Kidney glomerular epithelial cell (primary cell): ENCODE data around the gene CIRBP.
"Not testable (repeated sequence)": the region's sequence is repeated elsewhere in the genome, so short reads cannot be mapped to it uniquely, and the experiment has no call there.

Experiments used
- DNase-seq: peaks from one replicate; lab custom pipeline; 2025; lab: John Stamatoyannopoulos, UW

The CIRBP gene

DNA sequence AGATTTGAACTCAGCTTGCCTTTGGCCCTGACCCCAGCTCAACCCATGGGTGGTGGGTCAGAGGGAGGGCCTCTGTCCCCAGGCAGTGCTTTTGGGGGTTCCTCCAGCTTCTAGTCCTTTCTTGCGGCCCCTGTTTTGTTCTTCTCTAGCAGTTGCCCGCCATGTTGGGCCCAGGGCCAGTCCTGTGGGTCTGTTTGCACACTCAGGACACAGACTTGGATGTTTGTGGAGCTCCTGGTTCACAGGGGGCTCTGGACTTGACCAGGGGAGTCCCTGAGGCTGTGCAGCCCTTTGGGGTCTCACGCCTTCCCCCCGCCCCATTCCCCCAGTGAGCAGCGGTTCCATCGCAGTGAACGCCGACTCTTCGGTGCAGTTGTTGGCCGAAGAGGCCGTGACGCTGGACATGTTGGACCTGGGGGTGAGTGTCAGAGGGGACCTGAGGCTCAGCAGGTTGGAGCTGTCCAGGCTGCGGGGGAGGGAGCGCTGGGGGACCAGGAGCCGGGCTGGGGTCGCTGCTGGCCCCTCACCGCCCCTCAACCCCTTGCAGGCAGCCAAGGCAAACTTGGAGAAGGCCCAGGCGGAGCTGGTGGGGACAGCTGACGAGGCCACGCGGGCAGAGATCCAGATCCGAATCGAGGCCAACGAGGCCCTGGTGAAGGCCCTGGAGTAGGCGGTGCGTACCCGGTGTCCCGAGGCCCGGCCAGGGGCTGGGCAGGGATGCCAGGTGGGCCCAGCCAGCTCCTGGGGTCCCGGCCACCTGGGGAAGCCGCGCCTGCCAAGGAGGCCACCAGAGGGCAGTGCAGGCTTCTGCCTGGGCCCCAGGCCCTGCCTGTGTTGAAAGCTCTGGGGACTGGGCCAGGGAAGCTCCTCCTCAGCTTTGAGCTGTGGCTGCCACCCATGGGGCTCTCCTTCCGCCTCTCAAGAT is 25.1 kb upstream of the CIRBP start:
- peak; percentile 63 for DNase-seq

DNA sequence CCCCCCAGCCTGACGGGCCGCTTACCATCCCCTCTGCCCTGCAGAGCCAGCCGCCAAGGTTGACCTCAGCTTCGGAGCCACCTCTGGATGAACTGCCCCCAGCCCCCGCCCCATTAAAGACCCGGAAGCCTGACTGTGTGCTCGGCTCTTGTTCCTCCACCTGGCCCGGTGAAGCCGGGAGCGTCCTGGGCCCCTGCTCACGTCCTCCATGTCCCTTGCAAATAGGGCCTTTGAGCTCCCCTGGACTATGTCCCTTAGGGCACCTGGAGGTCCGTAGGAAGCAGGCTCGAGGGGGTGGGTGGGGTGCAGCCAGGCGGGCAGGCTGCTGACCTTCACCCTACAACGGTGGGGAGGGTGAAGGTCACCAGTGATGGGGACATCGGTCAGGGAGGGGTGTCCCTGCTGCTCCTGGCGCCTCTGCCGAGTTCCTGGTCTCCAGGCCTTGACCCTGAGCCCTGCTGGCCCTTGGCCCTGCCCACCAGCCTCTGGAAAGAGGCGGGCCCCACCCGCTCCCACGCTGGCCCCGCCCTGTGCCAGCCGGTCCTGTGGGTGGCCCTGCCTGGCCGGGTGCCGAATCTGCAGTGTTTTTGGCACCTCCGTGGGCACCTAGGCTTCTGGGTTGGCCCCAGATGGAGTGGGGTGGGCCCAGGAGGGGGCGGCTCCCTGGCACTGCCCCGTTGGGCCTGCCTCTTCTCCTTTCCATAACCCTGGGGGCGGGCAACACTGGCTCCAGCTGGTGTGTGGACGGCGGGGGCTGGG is 24.3 kb upstream of the CIRBP start:
- DNase-seq, result no peak

DNA sequence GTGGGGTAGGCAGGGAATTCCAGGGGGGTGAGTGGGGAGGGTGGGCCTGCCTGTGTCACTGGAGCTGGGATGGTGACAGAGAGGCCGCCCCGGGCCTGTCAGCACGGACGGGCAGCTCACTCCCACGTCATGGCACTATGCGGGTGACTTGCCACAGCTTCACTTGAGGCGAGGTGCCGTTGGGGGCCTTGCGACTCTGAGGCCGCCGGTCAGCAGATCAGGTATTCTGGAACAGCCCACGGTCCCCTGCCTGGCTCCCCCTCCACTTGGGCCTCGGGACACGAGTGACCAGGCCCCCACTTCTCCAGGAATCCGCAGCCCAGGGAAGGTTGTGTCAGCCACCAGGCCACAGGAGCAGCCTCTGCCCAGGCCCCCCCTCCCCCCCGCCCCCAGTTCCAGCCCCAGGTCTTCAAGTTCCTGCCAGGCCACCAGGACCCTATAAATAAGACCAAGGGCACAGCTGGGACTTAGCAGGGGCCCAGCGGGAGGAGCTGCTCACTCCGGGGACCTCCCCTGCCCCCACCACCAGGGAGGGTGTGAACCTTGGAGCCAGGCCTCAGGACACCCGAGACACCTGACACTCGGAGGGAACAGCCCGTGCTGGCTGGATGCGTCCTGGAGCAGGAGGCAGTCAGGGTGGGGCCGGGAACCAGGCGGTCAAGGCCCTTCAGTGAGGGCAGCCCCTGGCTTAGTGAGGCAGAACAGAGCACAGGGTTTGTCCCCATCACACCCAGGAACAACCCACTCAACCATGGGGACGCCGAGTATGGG is 23.5 kb upstream of the CIRBP start:
- no peak for DNase-seq

DNA sequence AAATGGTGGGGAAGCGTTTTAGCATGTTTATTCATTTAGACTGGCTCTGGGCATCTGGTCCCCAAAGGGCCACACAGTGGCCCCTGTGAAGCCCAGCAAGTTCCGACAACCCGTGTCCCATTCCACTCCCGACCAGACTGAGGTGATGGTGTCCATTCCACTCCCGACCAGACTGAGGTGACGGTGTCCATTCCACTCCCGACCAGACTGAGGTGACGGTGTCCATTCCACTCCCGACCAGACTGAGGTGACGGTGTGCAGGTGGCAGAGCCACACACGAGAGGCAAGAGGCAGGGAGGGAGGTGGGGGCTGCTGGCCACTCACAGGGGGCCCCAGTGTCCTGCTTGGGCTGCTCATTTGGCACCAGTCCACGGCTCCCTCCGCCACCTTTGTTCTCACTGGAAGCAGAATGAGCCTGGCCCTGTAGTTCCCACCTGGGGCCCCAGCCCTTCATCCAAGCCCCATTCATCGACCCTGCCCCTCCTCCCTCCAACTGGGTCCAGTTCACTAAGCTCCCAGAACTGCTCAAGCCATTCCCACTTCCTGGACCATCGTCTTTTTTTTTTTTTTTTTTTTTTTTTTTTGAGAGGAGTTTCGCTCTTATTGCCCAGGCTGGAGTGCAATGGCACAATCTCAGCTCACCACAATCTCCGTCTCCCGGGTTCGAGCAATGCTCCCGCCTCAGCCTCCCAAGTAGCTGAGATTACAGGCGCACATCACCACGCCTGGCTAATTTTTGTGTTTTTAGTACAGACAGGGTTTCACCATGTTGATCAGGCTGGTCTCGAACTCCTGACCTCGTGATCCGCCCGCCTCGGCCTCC is 22.7 kb upstream of the CIRBP start:
- DNase-seq, result not testable (repeated sequence)

DNA sequence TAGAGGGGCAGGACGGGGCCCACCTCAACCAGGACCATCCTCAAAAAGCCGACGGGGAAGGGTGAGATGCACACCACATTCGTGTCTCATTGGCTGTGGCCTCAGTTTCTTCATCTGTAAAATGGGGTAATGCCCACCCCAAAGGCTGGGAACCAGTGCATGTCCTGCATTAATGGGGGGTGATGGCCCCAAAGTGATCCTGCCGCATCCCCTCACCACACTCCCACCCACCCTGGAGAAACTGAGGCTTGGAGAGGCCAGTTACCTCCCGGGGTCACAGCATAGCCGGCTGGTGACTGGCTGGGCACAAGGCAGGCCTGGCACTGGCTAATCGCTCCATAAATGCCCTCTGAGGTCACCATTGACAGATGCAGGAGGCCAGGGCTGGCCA is 21.4 kb upstream of the CIRBP start:
- no peak for DNase-seq

DNA sequence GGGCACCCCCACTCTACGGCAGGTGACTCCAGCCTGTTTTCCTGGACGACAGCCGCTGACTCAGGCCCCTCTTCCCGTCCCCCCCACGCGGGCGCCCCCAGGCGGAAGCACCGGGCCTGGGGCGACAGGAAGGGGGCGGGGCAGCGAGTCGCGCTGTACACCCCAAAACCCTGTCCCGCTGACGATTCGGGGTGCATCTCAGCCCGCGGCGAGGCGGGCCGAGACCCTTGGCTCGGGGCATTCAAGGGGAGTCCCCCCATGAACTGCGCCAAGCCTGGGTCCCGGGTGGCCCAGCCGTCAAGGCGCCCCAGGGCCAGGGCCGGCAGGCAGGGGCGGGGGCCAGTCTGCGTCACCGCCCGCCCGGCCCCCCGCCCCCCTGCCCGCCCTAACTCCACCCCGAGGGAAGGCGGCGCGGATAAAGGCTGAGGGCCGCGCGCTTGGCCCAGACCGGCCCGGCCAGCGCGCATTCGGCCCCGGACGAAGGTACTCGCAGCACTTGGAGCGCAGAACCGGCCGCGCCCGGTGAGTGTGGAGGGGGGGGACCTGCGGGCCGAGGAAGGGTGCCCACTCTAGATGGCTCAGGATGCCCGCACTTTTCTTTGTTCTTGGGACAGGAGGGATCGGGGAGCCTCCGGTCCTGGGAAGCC is 20.9 kb upstream of the CIRBP start, which contains the start of gene MIDN:
Gene MIDN (plus strand): TSS at position 445 of the 647 bp plus-strand sequence. CDS start 1,714 bp downstream, outside the sequence.
- peak; percentile 76 for DNase-seq

DNA sequence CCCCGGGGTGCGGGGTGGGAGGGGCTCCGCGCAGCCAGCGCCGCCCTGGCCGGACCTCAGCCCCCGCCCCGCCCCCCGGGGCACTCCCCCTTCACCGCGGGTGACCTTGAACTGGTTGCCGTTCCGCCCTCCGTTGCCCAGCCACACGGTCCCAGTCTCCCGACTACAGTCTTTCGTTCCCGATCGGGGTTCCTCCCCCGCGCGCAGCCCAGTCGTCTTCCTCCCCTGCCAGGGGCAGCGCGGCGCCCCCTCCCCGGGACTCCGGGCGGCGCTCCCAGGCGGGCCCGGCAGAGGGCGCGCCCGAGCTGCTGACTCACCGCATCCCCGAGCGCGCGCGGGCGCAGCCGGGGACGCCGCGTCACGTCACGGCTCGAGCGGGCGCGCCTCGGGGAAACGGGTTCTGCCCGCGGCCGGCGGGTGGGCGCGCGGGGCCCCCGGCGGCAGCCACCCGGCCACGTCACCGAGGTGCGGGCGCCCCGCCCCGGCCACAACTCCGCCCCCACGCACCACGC is 20.3 kb upstream of the CIRBP start:
- DNase-seq, result peak; percentile 72

DNA sequence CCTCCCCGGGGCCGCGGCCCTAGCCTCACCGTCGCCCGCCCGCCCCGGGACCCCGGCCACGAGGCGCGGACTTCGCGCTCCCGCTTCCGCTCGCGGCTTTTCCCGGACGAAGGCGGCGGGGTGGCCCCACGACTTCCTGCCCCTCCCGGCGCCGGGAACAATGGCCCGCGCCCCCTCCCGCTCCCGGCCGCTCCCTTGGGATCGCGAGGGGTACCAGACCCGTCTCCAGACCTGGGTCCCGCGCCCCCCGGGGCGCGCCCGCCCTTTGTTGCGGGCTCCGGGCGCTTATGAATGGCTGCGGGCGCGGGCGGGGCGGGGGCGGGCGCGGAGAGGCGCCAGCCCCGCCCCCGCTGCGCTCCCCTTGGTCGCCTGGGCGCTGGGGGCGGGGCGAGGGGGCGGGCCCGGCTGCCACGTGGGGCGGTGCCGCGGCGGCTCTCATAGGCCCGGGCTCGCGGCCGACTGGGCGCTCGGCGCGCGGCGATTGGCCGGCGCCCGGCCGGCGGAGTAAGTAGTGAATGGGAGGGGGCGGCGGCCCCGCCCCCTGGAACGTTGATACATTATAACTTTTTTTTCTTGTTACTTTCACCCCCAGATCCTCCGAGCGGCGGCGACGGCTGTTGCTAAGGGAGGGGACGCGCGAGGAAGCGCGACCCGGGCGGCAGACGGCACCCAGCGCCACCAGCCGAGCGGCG is 19.7 kb upstream of the CIRBP start:
- peak; percentile 95 for DNase-seq

DNA sequence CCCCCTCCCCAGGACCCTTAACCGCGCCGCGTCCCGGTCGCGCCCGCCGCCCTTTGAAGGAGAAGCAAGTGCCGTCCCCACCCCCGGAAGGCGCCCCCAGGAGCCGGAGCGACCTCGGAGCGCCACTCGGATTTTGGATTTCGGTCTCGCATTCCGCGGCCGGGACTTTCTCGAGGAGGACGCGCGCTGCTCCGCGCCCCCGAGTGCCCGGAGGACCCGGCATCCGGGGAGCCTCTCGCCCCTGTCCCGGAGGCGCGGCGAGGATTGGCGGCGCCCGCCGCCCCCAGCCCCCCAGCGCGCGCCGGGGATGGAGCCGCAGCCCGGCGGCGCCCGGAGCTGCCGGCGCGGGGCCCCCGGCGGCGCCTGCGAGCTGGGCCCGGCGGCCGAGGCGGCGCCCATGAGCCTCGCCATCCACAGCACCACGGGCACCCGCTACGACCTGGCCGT is 19.1 kb upstream of the CIRBP start:
- no peak for DNase-seq

DNA sequence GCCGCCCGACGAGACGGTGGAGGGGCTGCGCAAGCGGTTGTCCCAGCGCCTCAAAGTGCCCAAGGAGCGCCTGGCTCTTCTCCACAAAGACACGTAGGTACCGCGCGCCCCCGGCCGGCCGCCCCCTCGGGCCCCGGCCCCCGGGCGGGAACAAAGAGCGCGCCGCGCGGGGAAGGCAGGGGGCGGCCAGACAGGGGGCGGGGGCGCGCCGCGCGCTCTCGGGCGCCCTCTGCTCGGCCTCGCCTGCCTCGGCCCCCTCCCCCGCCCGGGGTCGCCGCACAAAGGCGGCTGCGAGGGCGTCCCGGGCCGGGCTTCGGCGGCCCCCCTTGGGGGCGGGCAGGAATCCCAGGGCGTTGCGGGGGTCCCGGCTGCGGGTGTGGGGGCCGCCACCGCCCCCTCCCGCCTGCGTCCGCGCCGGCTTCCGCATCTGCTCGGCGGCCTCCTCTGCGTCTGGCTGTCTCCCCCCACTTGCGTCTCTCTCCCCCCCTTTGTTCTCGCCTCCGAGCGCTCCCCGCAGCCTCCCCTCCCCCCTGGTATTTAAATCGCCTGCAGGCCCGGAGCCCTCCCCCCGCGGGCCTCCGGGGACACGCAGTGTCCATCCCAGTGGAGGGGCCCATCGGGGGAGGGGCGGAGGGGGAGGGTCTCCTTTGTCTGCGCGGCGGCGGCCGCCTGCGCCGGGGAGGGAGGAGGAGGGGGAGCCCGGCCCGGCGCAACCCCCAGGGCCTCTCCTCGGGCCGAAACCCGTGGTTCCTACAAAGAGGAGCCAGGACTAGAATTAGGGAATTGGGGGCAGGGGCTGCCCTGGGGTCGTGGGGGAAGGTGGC is 18.5 kb upstream of the CIRBP start:
- no peak for DNase-seq

DNA sequence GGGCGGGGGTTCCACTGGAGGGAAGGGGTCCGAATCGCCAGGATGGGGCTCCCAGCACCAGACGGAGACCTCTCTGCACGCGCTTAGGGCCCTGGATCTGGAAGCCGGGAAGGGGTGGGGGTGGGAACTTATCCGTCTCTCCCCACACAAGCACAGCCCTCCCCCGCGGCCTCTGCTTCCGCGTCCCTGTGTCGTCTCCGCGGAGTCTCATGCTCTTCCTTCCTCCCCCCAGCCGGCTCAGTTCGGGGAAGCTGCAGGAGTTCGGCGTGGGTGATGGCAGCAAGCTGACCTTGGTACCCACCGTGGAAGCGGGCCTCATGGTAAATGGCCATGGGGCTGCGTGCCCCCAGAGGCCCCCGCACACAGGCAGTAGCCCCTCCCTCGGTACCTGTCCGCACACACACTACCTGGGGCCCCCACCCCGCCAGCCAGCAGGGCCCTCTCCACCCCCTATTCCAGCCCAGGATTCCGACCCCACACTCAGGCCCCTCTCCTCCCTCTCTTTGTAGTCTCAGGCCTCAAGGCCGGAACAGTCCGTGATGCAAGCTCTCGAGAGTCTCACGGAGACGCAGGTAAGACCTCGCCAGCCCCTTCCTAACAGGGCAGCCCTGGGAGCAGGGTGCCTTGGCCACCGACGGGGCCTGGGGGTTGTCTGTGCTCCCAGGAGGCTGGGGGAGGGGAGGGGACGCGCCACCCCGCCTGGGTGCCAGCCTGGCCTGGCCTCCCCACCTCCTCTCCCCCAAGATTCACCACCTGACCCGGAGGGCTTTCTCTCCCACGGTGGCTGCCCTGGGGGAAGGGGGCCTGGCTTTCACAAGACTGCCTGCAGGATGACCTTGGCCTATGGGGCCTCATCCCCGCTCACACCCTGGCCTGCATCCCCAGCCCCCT is 17.6 kb upstream of the CIRBP start:
- no peak for DNase-seq

DNA sequence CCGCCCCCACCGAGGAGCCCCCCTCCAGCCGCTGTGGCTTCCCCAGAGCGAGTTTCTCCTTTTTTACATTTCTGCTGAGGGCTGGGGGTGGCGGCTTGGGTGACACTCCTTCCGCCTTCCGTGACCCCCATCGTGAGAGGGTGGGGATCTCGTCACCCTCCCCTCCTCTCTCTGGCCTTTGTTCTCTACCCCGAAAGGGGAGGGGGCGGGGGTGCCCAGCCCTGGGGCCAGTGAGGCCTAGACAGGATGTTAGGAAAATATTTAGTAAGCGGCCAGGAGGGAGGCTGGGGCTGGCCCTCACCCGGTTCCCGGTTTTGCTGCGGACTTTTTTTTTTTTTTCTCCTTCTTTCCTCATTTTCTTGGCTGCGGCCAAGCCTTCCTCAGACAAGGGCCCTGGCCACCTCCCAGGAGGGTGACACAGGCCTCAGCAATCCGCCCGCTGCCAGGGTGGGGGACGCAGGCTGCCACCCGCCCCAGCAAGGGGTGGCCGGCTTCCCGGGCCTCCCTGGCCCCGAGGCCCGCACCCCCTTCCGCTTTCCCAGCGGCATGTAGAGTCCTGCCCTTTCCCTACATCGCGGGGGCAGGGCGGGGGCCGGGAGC is 16.8 kb upstream of the CIRBP start:
- peak; percentile 75 for DNase-seq

DNA sequence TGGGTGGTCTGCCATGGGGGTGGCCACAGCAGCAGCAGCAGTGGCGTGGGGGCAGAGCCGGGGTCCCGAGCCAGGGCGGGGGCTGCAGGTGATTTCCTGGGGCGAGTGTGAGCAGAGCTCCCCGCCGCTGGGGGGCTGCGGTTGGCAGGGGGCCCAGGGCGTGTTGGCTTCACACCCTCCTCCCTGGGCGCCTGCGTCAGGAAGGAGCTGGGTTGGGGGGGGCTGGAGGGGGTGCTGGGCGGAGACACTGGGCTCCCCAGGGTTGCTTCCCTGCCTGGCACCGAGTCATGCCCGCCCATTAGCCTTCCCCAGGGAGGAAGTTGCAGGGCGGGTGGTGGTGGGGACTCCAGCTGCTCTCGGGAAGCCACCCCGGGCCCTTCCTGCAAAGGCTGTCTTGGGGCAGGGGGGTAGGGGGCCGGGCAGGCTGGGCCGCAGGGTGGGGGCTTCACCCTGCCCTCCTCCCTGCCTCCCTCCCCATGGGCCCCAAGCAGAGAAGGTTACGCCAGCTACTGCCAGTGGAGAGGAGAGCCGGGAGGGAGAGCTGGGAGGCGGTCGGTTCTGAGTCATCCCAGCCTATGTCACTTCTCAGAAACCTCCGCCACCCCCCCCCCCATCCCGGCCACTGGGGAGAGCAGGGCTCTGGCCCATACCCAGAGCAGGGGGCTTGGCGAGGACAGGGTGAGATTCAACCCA is 16.2 kb upstream of the CIRBP start:
- DNase-seq, result peak; percentile 90

DNA sequence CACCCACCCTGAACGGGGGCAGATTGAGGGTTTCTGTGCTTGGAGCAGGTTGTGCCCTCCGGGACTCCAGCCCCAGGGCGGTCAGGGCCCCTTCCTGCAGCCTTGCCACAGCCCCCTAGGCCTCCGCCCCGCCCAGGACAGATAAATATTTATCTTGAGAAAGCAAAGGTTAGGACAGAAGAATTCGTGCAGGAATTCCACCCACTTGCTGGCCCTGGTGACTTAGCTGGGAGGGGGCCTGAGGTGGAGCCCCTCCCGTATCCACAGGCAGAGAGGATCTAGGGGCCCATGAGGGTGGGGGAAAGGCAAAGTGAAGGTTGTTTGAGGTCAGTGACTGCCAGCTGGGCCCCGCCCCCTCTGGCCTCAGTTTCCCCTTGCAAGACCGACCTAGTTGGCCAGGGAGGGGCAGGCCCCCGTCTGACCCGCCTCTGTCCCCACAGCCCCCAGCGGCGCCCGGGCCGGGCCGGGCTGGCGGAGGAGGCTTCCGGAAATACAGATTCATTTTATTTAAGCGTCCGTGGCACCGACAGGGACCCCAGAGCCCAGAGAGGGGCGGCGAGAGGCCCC is 15.5 kb upstream of the CIRBP start:
- DNase-seq, result peak; percentile 86

DNA sequence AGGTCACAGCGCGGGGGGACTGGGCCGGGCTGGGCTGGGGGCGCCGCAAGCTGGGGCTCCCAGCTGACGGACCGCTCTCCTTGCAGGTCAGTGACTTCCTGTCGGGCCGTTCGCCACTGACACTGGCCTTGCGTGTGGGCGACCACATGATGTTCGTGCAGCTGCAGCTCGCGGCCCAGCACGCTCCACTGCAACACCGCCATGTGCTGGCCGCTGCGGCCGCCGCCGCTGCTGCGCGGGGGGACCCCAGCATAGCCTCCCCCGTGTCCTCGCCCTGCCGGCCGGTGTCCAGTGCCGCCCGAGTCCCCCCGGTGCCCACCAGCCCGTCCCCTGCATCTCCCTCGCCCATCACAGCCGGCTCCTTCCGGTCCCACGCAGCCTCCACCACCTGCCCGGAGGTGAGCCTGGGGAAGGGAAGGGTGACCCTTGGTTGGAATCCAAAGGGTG is 15.0 kb upstream of the CIRBP start:
- DNase-seq, result no peak

DNA sequence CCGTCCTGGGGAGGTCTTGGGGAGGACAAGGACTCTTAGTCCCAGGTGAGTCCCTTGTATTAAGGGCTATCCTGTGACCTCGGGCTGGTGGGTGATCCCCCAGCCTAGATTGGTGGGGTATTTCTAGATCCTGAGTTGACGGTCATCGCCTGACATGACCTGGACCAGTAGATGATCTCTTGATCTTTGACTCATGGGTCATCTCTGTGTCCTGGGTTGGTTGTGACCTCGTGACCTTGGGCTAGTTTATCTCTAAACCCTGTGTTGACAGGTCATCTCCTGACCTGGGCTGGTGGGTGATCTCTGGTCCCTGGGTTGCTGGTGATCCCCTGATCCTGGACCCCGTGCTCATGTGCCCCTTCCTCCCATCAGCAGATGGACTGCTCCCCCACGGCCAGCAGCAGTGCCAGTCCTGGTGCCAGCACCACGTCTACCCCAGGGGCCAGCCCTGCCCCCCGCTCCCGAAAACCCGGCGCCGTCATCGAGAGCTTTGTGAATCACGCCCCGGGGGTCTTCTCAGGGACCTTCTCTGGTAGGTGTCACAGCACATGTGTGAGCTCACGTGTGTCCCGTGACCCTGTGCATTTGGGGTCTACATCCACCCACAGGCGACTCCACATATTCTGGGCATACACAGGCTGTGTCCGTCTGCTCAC is 14.5 kb upstream of the CIRBP start:
- DNase-seq, result no peak
